GM10266 (cell line): Measurements from ENCODE around the gene ZNF277.

Source experiments
- DNase-seq: peaks from one replicate; pipeline ENCODE4 v3.0.0; 2012; ENCODE audit errors: extremely low spot score
- CTCF ChIP-seq: IDR thresholded peaks from 2 replicates; pipeline ENCODE4 v1.5.1; 2012; ENCODE audit warnings: mild to moderate bottlenecking, low read depth; ENCODE audit not compliant: control insufficient read depth, insufficient read depth; ENCODE audit errors: missing control alignments

Gene ZNF277

GRCh38 chr7:112185005-112185834 lies 21.3 kb upstream of the ZNF277 start:
- no peak for DNase-seq
- TF ChIP-seq CTCF: no peak

GRCh38 chr7:112186300-112186699 lies 20.2 kb upstream of the ZNF277 start:
- no peak for TF ChIP-seq CTCF
- no peak for DNase-seq

- DNase-seq: no peak
- no peak for TF ChIP-seq CTCF
These were observed 18.2 kb upstream of the ZNF277 start for GRCh38 chr7:112188257-112188656.

- DNase-seq: no peak
- no peak for TF ChIP-seq CTCF
These were observed 16.8 kb upstream of the ZNF277 start for GRCh38 chr7:112189691-112190090.

GRCh38 chr7:112190120-112190519 lies 16.4 kb upstream of the ZNF277 start:
- no peak for TF ChIP-seq CTCF
- DNase-seq: no peak

GRCh38 chr7:112192236-112193154 lies 14.0 kb upstream of the ZNF277 start:
- TF ChIP-seq CTCF: no peak
- DNase-seq: no peak
